Chondrocyte (in vitro differentiated cells): ENCODE results near the gene AHRR. TPM values are rescaled to one million over a fixed set of nuclear protein-coding genes. Genes with fewer than 3 reads are reported as not detected.
A peak's percentile ranks its signal among the peaks of the same experiment; 100 is the strongest.

ENCODE experiments used
- DNase-seq: peaks from one replicate; pipeline ENCODE4 v3.0.0; 2021; ENCODE audit warnings: mixed read lengths, low spot score
- H3K27ac Mint-ChIP-seq: one replicate; pipeline ENCODE4 v1.8.0; 2021; ENCODE audit warnings: mild to moderate bottlenecking, moderate library complexity, mixed read lengths; ENCODE audit not compliant: unreplicated experiment
- H3K27me3 Mint-ChIP-seq: 2 replicates; pipeline ENCODE4 v1.8.0; 2021; ENCODE audit warnings: low read depth, mixed read lengths
- H3K36me3 Mint-ChIP-seq: 2 replicates; pipeline ENCODE4 v1.8.0; 2021; ENCODE audit warnings: low read depth, mixed read lengths
- H3K4me1 Mint-ChIP-seq: 2 replicates; pipeline ENCODE4 v1.8.0; 2021; ENCODE audit warnings: low read depth, mild to moderate bottlenecking, mixed read lengths
- H3K4me3 Mint-ChIP-seq: one replicate; pipeline ENCODE4 v1.8.0; 2021; ENCODE audit warnings: mild to moderate bottlenecking, moderate library complexity, mixed read lengths; ENCODE audit not compliant: unreplicated experiment
- H3K9me3 Mint-ChIP-seq: 2 replicates; pipeline ENCODE4 v1.8.0; 2021; ENCODE audit warnings: low read depth, mixed read lengths
- CTCF ChIP-seq: fragments of 200-600 bp; sonication (generic); IDR thresholded peaks from 2 replicates; pipeline ENCODE4 v1.5.0; 2021; ENCODE audit warnings: antibody characterized with exemption, mild to moderate bottlenecking, moderate library complexity
- total RNA-seq: library from RNA; stranded (reverse); gene quantifications from 3 replicates; pipeline ENCODE4 v1.2.1, GENCODE V29; 2021

Gene AHRR
- total RNA-seq, 1 donor from 2014 or later = 17.3 TPM

- Mint-ChIP-seq H3K4me3 (no peak overlapping the region), H3K27me3 (no peaks in the 10 kb centered on the region), H3K4me1 (peaks cover 9% of the 10 kb centered on the region), H3K27ac (no peak overlapping the region), H3K36me3 (peaks cover 4% of the 10 kb centered on the region), H3K9me3 (no peaks in the 10 kb centered on the region)
- peak; percentile 17 for TF ChIP-seq CTCF
- DNase-seq = no peak
These were observed 28.8 kb downstream of the AHRR start for GRCh38 chr5:350355-350754.

GRCh38 chr5:351084-351920 lies 29.8 kb downstream of the AHRR start:
- no peaks in the 10 kb centered on the region for H3K9me3 Mint-ChIP-seq
- H3K4me1 Mint-ChIP-seq = peaks cover 9% of the 10 kb centered on the region
- H3K27me3 Mint-ChIP-seq = no peaks in the 10 kb centered on the region
- H3K4me3 Mint-ChIP-seq = no peak overlapping the region
- peaks cover 5% of the 10 kb centered on the region for H3K36me3 Mint-ChIP-seq
- TF ChIP-seq CTCF = no peak
- no peak for DNase-seq
- H3K27ac Mint-ChIP-seq = no peak overlapping the region

- no peaks in the 10 kb centered on the region for H3K9me3 Mint-ChIP-seq
These were observed 30.4 kb downstream of the AHRR start for GRCh38 chr5:351921-352245.

GRCh38 chr5:352639-353611 lies 31.4 kb downstream of the AHRR start:
- Mint-ChIP-seq H3K4me3 (no peak overlapping the region), H3K27ac (no peak overlapping the region), H3K27me3 (no peaks in the 10 kb centered on the region), H3K9me3 (no peaks in the 10 kb centered on the region), H3K4me1 (peaks cover 9% of the 10 kb centered on the region), H3K36me3 (peaks cover 1% of the 10 kb centered on the region)
- no peak for DNase-seq
- no peak for TF ChIP-seq CTCF

More at GRCh38 chr5:351921-352245, 30.4 kb downstream of the AHRR start:
- H3K36me3 Mint-ChIP-seq = peaks cover 4% of the 10 kb centered on the region
- no peak for DNase-seq
- H3K27me3 Mint-ChIP-seq = no peaks in the 10 kb centered on the region
- no peak overlapping the region for H3K27ac Mint-ChIP-seq
- TF ChIP-seq CTCF = no peak
- H3K4me3 Mint-ChIP-seq = no peak overlapping the region
- H3K4me1 Mint-ChIP-seq = peaks cover 9% of the 10 kb centered on the region
